ENCODE data around the gene BEST1. TPM values are rescaled to one million over a fixed set of nuclear protein-coding genes. Genes with fewer than 3 reads are reported as not detected.
A peak's percentile ranks its signal among the peaks of the same experiment; 100 is the strongest.

The BEST1 gene
- total and polyA plus RNA-seq, 5 donors from 2014 or later = 0.15 to 1.8 (median 1.5) TPM

DNA sequence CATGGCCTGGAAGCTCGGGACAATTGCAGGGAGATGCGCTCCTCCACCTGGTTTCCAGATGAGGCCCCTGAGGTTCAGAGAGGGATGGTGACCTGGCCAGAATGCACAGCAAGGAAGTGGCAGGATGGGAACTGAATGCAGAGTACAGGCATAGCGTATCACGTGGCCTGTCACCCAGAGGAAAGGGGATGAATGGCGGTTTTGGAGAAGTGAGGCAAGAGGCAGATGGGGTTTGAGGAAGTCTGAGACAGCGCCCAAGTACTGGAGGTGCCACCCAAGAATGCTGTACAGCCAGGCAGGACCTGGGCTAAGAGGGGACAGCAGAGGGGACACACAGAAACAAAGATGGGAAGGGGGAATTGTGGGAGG, 37.6 kb upstream of the BEST1 start:
- Histone ChIP-seq H3K27me3 (ENCODE audit: control insufficient read depth, insufficient read depth, low read length) (peaks cover 3% of the 10 kb centered on the region), H3K4me1 (ENCODE audit: control insufficient read depth, insufficient read depth, low read length, poor library complexity, severe bottlenecking) (peaks cover 4% of the 10 kb centered on the region), H3K4me3 (ENCODE audit: low read depth, low read length) (no peak overlapping the region), H3K9me3 (ENCODE audit: control insufficient read depth in 2 of 2, low read length in 2 of 2) (no peaks in the 10 kb centered on the region), H3K27ac (ENCODE audit: insufficient read depth, low read length, poor library complexity, severe bottlenecking) (no peak overlapping the region), H3K36me3 (ENCODE audit: control insufficient read depth, insufficient read depth, low read length) (no peaks in the 10 kb centered on the region)
- peaks cover 18% of the 10 kb centered on the region for H3K27me3 Mint-ChIP-seq
- DNase-seq (no peak), ATAC-seq (ENCODE audit: low read depth in 2 of 2) (no peak)
- peaks cover 0 to 2% (median 0%) of the 10 kb centered on the region in 7 donors for H3K9me3 Mint-ChIP-seq
- H3K36me3 Mint-ChIP-seq = no peaks in the 10 kb centered on the region
- H3K4me1 Mint-ChIP-seq = peaks cover 0 to 3% (median 0%) of the 10 kb centered on the region in 4 donors
- H3K27ac Mint-ChIP-seq = no peak overlapping the region
- H3K4me3 Mint-ChIP-seq = no peak overlapping the region

- Histone ChIP-seq H3K4me3 (ENCODE audit: low read depth, low read length) (no peak overlapping the region), H3K4me1 (ENCODE audit: control insufficient read depth, insufficient read depth, low read length, poor library complexity, severe bottlenecking) (peaks cover 4% of the 10 kb centered on the region), H3K9me3 (ENCODE audit: control insufficient read depth in 2 of 2, low read length in 2 of 2) (no peaks in the 10 kb centered on the region), H3K36me3 (ENCODE audit: control insufficient read depth, insufficient read depth, low read length) (no peaks in the 10 kb centered on the region), H3K27ac (ENCODE audit: insufficient read depth, low read length, poor library complexity, severe bottlenecking) (no peak overlapping the region), H3K27me3 (ENCODE audit: control insufficient read depth, insufficient read depth, low read length) (peaks cover 7% of the 10 kb centered on the region)
- Mint-ChIP-seq H3K4me1 (peaks cover 0 to 9% (median under 1%) of the 10 kb centered on the region in 4 donors), H3K27me3 (peaks cover 24% of the 10 kb centered on the region), H3K4me3 (no peak overlapping the region), H3K36me3 (no peaks in the 10 kb centered on the region), H3K27ac (no peak overlapping the region), H3K9me3 (peaks cover 0 to 2% (median 0%) of the 10 kb centered on the region in 7 donors)
- ATAC-seq (ENCODE audit: low read depth in 2 of 2) (no peak), DNase-seq (no peak)
Measured at GRCh38 chr11:61912991-61913698, 37.0 kb upstream of the BEST1 start.

- H3K27me3 Mint-ChIP-seq = peaks cover 31% of the 10 kb centered on the region
- no peak for ATAC-seq (ENCODE audit: low read depth in 2 of 2)
- H3K9me3 ChIP-seq (ENCODE audit: control insufficient read depth in 2 of 2, low read length in 2 of 2) = no peaks in the 10 kb centered on the region
Measured at GRCh38 chr11:61913699-61914395, 36.3 kb upstream of the BEST1 start.

GRCh38 chr11:61914471-61915171, 35.5 kb upstream of the BEST1 start:
- H3K4me1 ChIP-seq (ENCODE audit: control insufficient read depth, insufficient read depth, low read length, poor library complexity, severe bottlenecking) = peaks cover 4% of the 10 kb centered on the region
- Mint-ChIP-seq H3K9me3 (peaks cover 0 to 2% (median 0%) of the 10 kb centered on the region in 7 donors), H3K4me3 (no peak overlapping the region), H3K4me1 (peaks cover 0 to 14% (median 4%) of the 10 kb centered on the region in 4 donors), H3K27ac (no peak overlapping the region), H3K36me3 (no peaks in the 10 kb centered on the region), H3K27me3 (peaks cover 36% of the 10 kb centered on the region)
- no peaks in the 10 kb centered on the region for H3K36me3 ChIP-seq (ENCODE audit: control insufficient read depth, insufficient read depth, low read length)
- no peak for DNase-seq
- peaks cover 10% of the 10 kb centered on the region for H3K27me3 ChIP-seq (ENCODE audit: control insufficient read depth, insufficient read depth, low read length)
- H3K9me3 ChIP-seq (ENCODE audit: control insufficient read depth in 2 of 2, low read length in 2 of 2) = no peaks in the 10 kb centered on the region
- no peak overlapping the region for H3K4me3 ChIP-seq (ENCODE audit: low read depth, low read length)
- no peak overlapping the region for H3K27ac ChIP-seq (ENCODE audit: insufficient read depth, low read length, poor library complexity, severe bottlenecking)
- no peak for ATAC-seq (ENCODE audit: low read depth in 2 of 2)

More at GRCh38 chr11:61913699-61914395, 36.3 kb upstream of the BEST1 start:
- H3K36me3 Mint-ChIP-seq = no peaks in the 10 kb centered on the region
- peaks cover 0 to 2% (median 0%) of the 10 kb centered on the region in 7 donors for H3K9me3 Mint-ChIP-seq
- Histone ChIP-seq H3K4me1 (ENCODE audit: control insufficient read depth, insufficient read depth, low read length, poor library complexity, severe bottlenecking) (peaks cover 4% of the 10 kb centered on the region), H3K27ac (ENCODE audit: insufficient read depth, low read length, poor library complexity, severe bottlenecking) (no peak overlapping the region), H3K4me3 (ENCODE audit: low read depth, low read length) (no peak overlapping the region), H3K36me3 (ENCODE audit: control insufficient read depth, insufficient read depth, low read length) (no peaks in the 10 kb centered on the region), H3K27me3 (ENCODE audit: control insufficient read depth, insufficient read depth, low read length) (peaks cover 10% of the 10 kb centered on the region)
- no peak overlapping the region for H3K27ac Mint-ChIP-seq
- H3K4me1 Mint-ChIP-seq = peaks cover 0 to 14% (median 4%) of the 10 kb centered on the region in 4 donors
- no peak for DNase-seq
- no peak overlapping the region for H3K4me3 Mint-ChIP-seq

- DNase-seq (no peak), ATAC-seq (ENCODE audit: low read depth in 2 of 2) (no peak)
- Histone ChIP-seq H3K4me1 (ENCODE audit: control insufficient read depth, insufficient read depth, low read length, poor library complexity, severe bottlenecking) (peaks cover 4% of the 10 kb centered on the region), H3K27ac (ENCODE audit: insufficient read depth, low read length, poor library complexity, severe bottlenecking) (no peak overlapping the region), H3K36me3 (ENCODE audit: control insufficient read depth, insufficient read depth, low read length) (no peaks in the 10 kb centered on the region), H3K9me3 (ENCODE audit: control insufficient read depth in 2 of 2, low read length in 2 of 2) (no peaks in the 10 kb centered on the region), H3K27me3 (ENCODE audit: control insufficient read depth, insufficient read depth, low read length) (peaks cover 10% of the 10 kb centered on the region), H3K4me3 (ENCODE audit: low read depth, low read length) (no peak overlapping the region)
- Mint-ChIP-seq H3K27ac (no peak overlapping the region), H3K4me3 (peak overlapping the region in 2 of 4 donors; percentile 44 to 48), H3K4me1 (peaks cover 0 to 14% (median 4%) of the 10 kb centered on the region in 4 donors), H3K9me3 (peaks cover 0 to 2% (median 0%) of the 10 kb centered on the region in 7 donors), H3K36me3 (no peaks in the 10 kb centered on the region), H3K27me3 (peaks cover 50% of the 10 kb centered on the region)
Measured at GRCh38 chr11:61916737-61917333, 33.3 kb upstream of the BEST1 start.

GRCh38 chr11:61917334-61918109, 32.6 kb upstream of the BEST1 start, which contains the start of gene RAB3IL1:
TSS of gene RAB3IL1 (minus strand) at chr11:61917566. CDS start at chr11:61917367, 199 bp downstream.
- ATAC-seq (ENCODE audit: low read depth in 2 of 2) = no peak

More at GRCh38 chr11:61917334-61918109, 32.6 kb upstream of the BEST1 start, which contains the start of gene RAB3IL1:
- Histone ChIP-seq H3K9me3 (ENCODE audit: control insufficient read depth in 2 of 2, low read length in 2 of 2) (no peaks in the 10 kb centered on the region), H3K36me3 (ENCODE audit: control insufficient read depth, insufficient read depth, low read length) (no peaks in the 10 kb centered on the region), H3K27ac (ENCODE audit: insufficient read depth, low read length, poor library complexity, severe bottlenecking) (no peak within 1 kb of the TSS), H3K4me3 (ENCODE audit: low read depth, low read length) (no peak within 1 kb of the TSS), H3K4me1 (ENCODE audit: control insufficient read depth, insufficient read depth, low read length, poor library complexity, severe bottlenecking) (peaks cover 4% of the 10 kb centered on the region), H3K27me3 (ENCODE audit: control insufficient read depth, insufficient read depth, low read length) (peaks cover 10% of the 10 kb centered on the region)
- no peak for DNase-seq
- Mint-ChIP-seq H3K27ac (peak within 1 kb of the TSS in 1 of 3 donors; percentile 36), H3K9me3 (peaks cover 0 to 2% (median 0%) of the 10 kb centered on the region in 7 donors), H3K27me3 (peaks cover 51% of the 10 kb centered on the region), H3K4me3 (peak within 1 kb of the TSS in 3 of 4 donors; percentile 71 to 81 (median 80)), H3K4me1 (peaks cover 0 to 14% (median 4%) of the 10 kb centered on the region in 4 donors), H3K36me3 (no peaks in the 10 kb centered on the region)
